IPS-18c (cell line): ENCODE results near the gene KRTAP4-7.

Experiments
- H3K4me3 ChIP-seq: 2 replicates; pipeline ENCODE4 v1.7.0; 2013; ENCODE audit warnings: low read depth, mild to moderate bottlenecking, low read length, moderate library complexity; ENCODE audit not compliant: insufficient read depth
- H3K9me3 ChIP-seq: one replicate; pipeline ENCODE4 v1.6.1; 2013; ENCODE audit warnings: mild to moderate bottlenecking, low read length, moderate library complexity; ENCODE audit not compliant: control insufficient read depth, insufficient read depth

Gene KRTAP4-7

DNA sequence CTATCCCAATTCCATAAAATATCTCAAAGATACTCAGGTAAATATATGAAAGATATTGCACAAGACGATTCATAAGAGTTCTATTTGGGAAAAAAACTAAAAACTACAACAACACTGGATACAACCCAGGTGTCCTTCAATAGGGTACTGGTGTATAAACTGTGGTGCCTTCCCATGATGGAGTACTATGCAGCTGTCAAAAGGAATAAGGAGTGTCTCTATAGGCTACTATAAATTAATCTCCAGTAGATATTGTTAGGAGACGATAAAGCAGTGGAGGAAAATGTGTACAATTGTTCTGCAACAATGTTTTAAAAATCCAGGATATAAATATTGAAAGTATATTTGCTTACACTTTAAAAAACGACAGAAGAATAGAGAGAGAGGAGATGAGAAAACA lies 42.5 kb downstream of the KRTAP4-7 start:
- Histone ChIP-seq H3K9me3 (no peaks in the 10 kb centered on the region), H3K4me3 (no peak overlapping the region)

- no peak overlapping the region for H3K4me3 ChIP-seq
These were observed 43.4 kb downstream of the KRTAP4-7 start for GRCh38 chr17:41127371-41127770.

GRCh38 chr17:41131979-41132378 lies 48.0 kb downstream of the KRTAP4-7 start:
- Histone ChIP-seq H3K4me3 (no peak overlapping the region), H3K9me3 (no peaks in the 10 kb centered on the region)

More at GRCh38 chr17:41127371-41127770, 43.4 kb downstream of the KRTAP4-7 start:
- no peaks in the 10 kb centered on the region for H3K9me3 ChIP-seq

DNA sequence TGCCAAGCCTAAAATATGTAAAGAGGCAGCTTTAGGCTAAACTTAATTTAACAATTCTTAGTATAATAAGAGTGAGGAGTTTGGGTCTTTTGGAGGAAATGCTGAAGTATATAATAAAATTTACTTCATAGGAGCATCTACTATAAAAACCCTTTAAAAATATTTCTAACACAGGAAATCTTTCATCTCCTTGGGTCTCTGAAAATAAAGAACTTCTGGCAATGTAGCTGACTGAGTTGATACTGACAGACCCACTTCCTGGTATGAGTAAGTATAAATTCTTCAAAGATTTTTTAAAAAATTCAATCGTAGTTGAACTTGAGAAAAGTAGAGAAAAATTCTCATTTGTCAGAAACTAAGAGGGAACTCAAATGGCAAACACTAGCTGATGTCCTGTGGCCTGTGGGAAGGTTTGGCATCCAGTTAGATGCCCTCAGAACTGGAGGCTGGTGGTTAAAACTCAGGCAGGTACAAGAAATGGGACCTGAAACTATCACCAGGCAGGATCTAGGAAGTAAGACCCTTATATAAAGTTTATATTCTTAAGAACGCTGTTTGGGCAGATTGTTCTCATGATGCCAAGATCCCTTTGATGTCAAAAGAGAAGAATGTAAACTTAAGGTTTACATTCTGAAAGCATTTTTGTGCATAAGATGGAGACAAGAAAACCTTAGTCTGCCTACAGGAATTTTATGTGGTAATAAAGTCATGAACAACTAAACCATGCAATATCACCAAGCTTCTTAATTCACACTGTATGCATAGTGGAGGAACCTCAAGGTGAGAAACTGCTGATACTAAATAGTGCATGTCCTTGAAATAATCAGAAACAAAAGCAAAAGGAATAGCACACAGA lies 50.2 kb downstream of the KRTAP4-7 start:
- Histone ChIP-seq H3K4me3 (no peak overlapping the region), H3K9me3 (no peaks in the 10 kb centered on the region)
